GM21619 (cell line): Measurements from ENCODE around the gene NACC1.

Source experiments
- ATAC-seq: cut with Tn5 transposase; IDR thresholded peaks from one replicate; pipeline ENCODE4 v1.9.1; 2021; ENCODE audit not compliant: unreplicated experiment

NACC1 gene

DNA sequence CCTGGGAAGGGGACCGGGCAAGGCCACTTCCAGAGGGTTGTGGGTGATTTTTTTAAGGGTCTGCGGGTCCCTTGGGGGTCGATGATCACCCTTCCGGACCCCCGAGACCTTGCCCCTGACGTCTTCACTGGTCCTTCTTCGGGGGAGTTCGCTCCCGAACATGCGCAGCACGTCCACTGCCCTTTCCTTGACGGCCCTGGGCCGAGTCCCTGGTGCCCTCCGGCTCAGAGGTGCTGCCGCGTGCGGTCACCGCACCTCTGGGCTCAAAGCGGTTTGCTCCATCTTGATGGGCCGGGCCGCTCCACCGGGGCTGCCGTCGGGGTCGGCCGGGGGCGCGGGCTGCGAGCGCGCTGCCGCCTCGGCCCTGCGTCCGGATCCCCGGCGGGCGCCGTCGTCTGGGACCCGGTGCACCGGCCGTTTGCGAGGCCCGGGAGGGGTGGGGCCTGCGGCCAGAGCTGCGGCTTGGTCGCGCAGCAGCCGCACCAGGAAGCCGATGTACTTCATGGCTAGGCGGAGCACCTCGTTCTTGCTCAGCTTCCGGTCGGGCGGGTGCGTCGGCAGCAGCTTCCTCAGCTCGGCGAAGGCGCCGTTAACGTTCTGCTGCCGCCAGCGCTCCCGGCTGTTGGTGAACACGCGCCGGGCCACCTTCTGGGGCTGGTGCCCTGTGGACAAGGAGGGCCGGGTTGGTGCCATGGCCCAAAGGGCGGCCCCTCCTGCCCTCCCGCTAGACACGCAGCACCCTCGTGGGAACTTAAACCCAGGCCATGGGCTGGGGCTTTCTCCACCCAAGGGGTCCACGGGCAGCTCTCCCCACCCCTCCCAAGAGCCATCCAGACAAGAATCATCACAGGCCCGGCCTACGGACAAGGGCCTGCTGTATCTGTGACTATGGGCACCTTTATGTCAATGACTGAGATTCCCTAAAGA, 18.7 kb upstream of the NACC1 start:
- ATAC-seq, result no peak

DNA sequence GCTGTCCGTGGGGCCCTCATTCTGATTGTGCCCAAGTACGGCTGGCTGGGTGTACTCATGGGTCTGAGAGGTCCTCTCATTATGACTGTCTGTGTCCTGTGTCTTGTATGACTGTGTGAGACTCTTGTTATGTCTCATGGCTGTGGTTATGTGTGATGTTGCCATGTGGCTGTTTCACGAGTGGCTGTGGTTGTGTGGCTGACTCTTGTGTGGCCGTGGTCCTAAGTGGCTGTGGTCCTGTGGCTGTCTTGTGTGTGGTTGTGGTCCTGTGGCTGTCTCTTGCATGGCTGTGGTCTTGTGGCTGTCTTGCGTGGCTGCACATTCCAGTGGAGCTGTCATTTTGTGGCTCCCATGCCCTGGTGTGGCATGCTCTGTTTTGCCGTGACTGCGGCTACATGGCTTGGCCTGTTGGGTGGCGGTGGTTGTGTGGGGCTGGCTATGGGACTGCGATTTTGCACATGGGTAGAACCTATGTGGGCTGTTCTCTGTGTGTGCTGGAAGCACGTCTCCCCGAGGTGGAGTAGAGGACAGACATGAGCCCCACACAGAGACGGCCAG, 18.0 kb upstream of the NACC1 start:
- no peak for ATAC-seq

DNA sequence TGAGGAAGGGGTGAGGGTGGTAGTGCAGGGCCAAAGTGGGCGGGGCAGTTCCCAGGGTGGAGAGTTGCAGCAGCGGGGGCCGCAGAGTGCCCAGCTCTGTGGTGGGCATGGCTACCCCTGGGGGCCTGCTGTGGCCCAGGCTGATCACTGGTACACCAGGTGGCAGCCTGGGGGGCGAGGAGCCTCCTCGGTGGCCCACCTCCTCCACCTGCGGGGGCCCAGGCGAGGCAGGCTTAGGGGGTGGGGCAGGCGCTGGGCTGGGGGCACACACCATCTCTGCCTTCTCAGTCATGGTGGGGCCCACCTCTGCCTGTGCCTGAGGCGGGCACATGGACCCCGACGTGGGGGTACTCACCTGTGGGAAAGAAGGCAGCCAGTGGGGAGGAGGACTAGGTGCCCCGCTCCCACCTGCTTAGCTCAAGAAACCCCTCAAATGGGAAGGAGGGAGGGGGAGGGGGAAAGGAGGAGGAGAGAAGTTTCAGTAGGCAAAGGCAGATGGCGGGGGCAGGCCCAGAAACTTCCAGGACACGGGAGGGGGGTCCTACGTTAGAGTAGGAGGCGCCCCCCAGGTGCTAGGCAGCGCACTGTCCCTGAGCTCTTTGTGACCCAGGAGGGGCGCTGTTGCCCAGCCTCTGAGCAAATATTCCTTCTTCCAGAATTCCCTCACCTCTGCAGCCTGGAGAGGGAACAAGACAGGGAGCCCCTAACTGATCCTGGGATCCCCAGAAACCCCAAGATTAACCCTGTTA, 17.0 kb upstream of the NACC1 start:
- no peak for ATAC-seq

DNA sequence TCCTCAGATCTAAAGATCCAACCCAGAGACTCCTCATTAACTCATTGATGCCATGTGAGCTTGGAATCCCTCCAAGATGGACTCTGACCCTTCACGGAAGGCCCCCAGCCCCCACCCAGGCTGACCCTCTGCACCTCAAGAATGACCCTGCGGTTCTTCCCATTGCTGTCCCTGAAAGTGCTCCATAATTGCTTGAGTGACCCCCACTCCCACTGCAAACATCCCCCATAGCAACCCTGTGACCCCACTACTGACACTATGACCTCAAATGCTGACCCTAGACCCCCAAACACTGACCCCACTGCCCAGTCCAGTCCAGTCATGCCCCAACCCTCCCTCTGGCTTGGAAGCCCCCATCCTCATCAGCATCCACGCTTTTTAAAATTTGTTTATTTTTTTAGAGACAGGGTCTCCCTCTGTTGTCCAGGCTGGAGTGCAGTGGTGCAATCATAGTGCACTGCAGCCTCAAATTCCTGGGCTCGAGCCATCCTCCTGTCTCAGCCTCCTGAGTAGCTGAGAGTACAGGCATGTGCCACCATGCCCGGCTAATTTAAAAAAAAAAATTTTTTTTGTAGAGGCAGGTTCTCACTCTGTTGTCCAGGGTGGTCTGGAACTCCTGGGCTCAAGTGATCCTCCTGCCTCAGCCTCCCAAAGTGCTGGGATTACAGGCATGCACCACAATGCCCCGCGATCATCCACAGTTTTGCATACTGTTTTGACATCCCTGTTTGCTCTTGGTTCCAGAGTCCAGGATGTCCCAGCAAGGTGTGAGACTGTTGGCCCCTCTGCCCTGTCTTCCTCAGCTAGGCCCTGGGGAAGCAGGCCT, 16.3 kb upstream of the NACC1 start:
- no peak for ATAC-seq

DNA sequence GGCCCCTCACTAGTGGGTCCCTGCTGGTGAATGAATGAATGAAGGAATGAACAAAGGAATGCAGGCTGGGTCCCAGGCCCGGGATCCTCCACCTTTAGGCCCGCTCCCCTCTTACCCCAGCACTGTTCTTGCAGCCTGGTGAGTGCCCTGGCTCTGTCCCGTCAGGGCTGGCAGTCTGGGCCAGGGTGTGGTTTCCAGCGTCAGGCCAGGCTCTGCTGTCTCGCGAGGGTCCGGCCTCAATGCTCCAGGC, 15.7 kb upstream of the NACC1 start:
- peak; percentile 1 for ATAC-seq

DNA sequence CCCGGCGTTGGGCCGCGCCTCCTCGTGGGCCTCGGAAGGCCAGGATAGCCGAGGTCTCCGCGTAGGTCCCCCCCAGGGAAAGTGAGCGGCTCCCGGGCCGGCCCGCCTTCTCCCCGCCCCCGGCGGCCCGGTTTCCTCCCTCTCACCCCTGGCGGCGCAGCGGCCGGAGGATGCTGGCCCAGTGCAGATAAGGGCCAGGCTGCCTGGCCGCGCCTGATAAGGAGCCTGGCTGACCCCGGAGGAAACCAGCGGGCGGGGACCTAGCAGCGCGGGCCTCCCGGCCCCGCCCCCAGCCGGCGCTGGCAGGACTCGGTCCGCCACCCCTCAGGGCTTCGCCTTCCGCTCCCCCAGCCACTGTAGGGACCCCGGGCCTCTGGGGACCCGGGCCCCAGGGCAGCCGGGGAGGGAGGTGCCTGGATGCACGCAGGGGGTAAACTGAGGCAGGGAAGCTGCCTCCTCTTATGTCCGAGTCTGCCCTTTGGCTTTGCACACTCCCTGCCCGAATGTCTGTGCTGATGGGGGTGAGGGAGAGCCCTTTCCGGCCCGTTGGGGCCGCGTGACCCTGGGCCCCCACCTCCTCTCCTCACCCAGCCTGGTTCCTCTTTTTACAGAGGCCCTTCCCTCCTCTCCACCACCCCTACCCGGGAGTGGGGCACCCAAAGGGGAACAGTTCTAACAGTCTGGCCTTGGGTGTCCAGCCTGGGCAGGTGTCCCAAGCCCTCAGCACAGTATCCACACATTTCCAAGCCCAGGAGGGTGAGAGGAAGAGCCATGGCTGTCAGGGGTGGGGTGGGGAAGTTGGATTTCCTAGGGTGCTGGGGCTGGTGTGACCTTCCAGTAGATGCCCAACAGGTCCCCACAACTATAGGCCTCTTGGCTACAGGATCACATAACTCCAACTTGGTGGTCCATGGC, 15.1 kb upstream of the NACC1 start, which contains the start of gene LYL1:
Gene LYL1, minus strand, starts transcription at position 193 of the 915 bp plus-strand sequence. CDS start 1,687 bp downstream, outside the sequence.
- ATAC-seq, result peak; percentile 33

DNA sequence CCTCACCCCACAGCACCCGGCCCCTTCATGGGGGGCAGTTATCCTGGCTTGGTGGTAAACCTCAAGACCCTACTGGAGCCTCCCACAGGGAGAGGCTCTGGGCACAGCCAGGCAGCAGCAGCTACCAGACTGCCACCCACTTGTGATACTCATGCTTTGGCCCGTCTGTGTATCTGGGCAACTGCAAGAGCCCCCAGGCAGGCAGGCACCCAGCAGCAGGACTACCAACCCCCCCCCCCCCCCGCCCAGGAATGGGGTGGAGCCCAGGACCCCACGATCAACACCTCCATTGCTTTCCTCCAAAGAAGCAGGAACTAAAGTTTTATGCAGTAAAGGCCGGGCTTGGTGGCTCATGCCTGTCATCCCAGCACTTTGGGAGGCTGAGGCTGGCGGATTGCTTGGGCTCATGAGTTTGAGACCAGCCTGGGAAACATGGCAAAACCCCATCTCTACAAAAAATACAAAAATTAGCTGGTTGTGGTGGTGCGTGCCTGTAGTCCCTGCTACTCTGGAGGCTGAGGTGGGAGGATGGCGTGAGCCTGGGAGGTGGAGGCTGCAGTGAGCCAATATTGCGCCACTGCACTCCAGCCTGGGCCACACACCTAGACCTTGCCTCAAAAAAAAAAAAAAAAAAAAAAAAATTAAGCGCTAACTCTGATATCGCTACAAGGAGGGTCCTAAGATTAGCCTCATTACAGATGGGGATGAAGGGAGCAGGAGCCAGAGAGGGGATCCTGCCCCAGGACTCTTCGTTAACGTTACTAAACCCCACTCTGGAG, 14.3 kb upstream of the NACC1 start:
- no peak for ATAC-seq

DNA sequence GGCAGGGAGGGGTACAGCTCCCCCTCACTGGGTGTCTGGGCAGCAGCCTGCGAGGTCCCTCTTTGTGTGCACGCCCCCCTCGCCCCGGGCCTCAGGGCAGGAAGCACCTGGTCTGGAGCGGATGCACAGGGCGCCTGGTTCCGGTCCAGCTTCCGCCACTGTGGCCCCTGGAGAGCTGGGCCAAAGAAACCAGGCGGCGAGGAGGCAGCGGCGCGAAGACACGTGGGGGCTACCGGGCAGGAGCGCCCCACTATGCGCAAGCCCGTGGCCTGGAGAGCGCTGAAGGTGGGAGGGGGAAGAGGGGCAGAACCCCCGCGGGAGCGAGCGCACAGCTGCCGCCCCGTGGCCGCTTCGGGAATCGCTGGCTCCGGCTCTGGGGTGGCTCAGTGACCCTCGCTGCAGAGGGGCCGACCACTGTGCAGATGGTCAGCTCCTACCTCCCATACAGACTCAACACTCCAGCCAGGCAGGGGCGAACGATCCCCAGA, 13.7 kb upstream of the NACC1 start:
- no peak for ATAC-seq

DNA sequence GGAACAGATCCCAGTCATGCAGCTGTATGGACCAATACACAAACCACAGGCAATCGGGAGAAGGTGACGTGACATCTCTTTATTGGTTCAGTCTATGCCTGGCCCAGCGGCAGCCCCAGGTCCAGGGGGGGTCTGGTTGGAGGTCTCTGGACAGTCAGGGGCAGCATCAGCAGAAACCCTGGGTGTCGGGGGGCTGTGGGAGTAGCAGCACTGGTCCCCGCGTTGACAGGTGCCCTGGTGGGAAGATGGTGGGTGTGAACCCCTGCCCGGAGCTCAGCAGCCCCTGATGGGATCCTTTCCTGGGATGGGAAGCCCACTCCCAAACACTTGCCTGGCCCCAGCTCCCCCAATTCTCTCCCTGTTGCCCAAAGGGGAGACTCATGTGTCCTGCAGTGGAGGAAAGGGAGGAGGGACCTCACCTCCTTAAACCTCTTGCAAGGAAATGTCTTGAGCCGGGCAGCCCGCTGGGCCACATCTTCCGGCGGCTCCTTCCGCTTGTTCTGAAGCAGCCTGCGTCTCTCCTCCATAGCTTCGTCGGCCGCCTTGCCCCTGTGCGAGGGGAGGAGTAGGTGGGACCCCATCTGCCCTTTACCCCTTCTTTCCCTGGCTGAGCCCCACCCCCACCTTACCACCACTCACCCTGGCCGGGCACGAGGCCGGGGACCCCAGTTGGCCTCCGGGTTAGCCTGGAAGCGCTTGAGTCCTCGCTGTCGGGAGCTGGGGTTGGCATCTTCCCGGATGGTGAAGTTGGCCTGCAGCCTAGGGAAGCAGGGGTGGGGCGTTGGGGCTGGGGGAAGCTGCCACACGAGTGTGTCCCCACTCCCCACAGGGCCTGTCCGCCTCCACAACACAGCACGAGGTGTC, 13.0 kb upstream of the NACC1 start:
- ATAC-seq, result no peak

DNA sequence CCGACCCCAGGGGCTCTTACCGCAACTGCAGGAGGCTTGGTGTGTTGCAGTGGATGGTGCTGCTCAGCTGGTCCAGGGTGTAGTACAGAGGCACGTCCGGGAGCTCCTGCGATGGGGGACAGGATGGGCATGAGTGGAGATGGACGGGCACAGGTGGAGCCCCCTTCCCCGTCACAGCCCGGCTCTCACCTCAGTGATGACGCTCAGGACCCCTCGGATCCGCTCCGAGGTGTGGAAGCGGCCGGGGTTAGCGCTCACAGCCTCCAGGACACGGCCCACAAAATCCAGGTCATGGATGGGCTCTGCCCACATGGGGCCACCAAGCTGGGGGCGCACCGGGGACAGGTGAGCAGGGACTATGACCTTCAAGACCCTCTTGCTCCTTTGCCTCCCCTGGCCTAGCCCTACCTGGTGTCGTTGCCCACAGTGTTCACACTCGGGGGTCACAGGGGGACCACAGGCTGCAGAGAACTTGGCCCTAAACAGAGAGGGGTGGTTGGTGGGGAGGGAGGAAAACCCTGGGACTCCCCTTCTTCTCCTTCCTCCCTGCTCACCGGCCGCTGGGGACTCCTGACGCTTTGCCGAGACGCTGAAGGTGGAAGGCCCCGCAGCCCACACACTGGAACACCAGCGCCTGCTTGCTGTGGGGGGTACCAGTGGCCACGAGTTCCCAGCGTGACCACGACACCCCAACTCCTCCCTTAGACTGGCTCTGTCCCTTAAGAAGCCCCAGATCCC, 8.5 kb upstream of the NACC1 start:
- ATAC-seq, result no peak

DNA sequence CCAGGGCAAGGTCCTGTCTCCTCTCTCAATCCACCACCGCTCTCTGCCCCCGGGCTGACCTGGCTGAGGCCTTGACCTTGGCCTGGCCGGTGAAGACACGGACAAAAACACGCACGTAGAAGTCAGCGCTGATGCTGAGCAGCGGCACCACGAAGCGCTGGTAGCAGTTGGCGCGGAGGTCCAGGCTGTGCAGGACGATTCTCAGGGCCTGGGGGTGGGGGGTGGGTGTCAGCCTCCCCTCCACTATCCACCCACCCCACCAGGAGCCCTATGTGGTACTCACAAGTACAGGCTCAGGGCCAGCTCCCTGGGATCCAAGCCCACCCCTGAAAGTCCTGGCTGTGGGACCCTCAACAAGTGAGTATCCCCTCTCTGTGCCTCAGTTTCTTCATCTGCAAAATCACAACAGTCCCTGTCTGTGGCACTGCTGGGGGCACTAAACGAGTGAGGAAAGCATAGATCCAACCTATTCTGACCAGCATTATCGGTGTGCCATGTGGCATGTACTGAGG, 7.9 kb upstream of the NACC1 start:
- ATAC-seq, result no peak

DNA sequence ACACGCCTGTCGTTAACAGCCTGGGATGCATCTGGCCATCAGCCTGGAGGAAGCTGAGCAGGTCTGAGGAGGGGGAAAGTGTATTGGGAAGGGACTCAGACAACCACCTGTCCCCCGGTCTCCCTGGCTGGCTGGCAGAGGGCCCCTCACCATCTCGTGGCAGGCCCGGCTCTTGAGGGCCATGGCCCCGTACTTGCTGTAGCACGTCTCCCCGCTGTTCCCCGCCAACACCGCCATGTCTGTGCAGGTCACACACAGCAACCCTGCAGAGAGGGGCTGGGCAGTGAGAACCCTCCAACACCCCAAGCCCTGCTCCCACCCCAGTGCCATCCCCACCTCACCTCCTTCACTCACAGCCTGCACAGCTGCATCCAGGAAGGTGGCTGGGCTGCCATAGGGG, 5.5 kb upstream of the NACC1 start:
- ATAC-seq, result no peak

DNA sequence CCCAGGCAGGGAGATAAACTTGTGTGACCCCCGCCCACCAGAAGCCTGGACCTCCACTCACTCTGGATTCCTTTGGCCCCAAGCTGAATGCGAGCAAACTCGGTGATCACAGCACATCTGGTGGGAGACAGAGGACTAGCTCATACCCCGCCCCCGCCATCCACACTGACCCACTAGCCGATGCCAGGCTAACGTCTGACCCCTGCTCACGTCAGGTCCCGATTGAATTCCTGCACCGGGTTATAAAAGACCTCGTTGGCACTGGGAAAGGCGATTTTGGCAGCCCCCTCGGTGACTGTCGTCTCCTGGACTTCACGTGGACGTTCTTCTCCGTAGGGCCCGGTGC, 2.2 kb upstream of the NACC1 start:
- ATAC-seq, result no peak

DNA sequence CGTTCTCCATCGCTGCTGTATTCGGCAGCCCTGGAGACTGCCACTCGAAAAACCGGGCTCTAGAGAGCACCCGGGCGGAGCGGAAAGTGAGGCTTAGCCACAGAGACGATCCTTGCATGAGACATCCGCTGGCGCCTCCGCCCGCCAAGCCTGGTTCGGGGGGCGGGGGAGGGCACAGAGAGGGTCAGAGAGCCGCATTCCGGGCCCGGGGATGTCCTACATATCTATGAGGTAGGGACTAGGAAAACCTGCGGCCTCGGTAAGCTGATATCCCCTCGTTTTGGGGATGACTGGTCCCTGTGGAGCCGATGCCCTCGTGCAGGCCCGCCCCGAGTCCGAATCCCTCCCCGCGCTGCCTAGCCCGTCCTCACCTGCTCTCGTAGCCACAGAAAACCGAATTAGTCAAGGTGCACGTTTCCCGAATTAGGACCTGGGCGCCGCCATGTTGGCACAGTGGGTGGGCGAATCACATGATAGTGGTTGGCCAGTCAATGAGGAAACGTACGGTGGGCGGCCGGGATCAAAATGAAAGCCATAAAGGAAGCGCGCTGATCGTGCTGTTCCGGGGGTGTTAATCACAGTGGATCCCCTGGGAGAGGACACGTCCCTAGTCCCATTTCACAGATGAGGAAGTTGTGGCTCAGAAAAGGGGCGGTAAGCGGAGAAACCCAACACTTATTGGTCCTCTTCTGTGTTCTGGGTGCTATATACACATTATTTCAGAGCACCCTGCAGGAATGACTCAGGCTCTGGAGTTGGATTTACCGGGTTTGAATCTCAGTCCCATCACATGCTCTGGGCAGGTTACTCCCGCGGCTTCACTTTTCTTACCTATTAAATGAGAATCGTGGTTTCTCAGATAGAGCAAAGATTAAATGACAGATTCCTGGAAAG, 1.5 kb upstream of the NACC1 start, which contains the start of gene TRMT1:
Gene TRMT1, minus strand, starts transcription at position 459 of the 894 bp plus-strand sequence. Its CDS starts 341 bp downstream, at position 118.
- peak; percentile 34 for ATAC-seq

DNA sequence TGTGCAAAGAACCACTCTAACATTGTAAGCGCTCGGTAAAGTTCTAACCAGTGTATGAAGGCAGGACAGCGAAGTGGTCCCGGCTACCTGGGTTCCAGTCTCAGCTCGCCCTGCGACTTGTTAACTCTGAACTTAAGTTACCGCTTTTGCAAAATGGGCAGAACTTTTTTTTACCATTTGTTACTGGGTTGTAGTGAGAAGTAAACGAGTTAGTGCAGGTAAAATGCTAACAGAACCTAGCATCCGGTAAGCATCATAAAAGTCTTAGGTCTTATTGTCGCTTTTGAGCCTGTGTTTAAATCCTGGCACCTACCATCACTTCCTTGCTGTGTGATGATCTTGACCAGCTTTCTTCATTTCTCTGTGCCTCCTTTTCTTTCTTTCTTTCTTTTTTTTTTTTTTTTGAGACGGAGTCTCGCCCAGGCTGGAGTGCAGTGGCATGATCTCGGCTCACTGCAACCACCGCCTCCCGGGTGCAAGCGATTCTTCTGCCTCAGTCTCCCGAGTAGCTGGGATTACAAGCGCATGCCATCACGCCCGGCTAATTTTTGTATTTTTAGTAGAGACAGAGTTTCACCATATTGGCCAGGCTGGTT, 790 bp upstream of the NACC1 start:
- ATAC-seq, result peak; percentile 12
